ENCODE results near the gene TPRG1L.

The TPRG1L gene

DNA sequence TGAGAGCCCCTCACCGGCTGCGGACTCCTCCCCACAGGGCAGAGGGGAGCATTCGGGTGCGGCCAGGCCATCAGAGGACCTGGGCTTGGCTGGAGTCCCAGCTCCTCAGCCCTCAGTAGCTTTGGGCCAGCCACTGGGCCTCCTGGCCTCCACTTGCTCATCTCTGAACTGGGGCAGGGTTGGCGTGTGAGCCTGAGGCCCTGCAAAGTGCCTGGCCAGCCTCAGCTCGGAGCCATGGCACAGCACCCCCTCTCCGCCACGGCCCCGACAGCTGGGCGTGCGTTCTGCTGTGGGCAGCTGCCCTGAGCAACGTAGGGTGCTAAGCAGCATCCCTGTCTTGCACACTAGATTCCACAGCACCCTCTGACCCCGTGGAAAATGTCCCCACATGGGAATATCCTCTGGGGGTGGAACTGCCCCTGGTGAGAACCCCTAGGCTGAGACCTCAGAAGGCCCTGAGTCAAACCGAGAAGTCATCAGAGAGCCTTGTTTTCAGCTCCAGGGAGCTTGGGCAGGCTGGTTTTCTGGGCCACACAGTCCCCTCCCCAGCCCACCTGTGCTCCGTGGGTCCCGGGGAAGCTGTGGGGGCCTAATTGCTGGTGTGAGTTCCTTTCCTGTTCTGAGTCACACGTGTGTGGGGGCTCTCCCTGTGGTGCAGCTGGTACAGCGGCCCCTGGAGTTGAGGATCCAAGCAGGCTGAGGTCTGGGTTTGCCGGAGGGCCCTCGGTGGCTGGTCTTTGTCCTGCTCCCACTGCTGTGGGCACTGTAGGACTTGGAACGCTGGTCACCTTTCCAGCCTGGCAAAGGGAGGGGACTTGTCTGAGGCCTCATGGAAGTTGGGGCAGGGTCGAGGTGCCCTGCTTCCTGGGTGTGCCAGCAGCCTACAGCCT is 52.0 kb downstream of the TPRG1L start:
- in situ Hi-C loops (cut with MboI; ENCODE audit: low sequenced_read_pairs): no loop called here

DNA sequence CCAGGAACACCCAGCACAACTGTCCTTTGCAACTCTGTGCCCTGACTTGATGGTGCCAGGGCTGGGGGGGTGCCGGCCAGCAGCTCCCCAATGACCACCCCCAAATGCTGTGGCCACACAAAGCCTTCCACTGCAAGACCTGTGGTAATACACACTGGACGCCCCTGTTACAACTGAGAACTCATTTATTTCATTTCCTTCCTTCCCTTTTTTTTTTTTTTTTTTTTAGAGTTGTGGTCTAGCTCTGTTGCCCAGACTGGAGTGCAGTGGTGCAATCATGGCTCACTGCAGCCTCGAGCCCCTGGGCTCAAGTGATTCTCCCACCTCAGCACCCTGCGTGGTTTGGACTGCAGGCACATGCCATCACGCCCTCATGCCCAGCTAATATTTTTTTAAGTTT is 52.7 kb downstream of the TPRG1L start:
- in situ Hi-C loops (cut with MboI; ENCODE audit: low sequenced_read_pairs): no loop called here

DNA sequence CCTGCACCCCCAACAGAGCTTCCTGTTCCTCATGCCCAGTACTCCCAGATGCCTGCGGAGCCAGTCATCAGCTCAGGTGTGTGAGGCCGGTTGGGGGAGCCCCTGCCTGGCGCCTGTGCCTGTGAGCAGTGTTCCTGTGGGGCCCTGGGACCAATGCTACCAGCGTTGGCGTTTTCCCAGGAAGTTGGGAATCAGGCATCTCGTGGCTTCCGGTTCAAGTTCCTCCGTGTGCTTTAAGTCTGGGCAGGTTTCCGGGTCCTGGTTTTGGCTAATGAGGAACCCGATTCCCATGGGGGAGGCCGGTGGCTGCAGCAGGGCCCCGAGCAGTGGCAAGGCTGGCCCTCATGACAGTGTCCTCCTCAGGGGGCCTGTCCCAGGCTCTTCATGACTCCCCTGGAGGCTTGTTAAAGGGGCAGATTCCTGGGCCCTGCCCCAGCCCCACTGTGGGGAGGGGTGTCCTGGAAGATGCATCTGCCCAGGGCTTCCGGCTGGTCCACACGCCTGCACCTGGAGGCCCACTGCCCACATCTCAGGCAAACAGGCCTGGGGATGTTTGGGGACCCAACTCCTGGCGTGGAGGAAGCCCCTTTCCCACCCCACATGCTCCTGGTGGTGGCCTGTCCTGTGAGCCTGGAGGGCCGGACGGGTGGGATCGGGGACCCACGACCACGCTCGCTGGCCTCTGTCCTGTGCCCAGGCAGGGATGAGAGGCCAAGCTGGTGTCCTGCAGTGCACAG is 53.7 kb downstream of the TPRG1L start:
- in situ Hi-C loops (cut with MboI; ENCODE audit: low sequenced_read_pairs): no loop called here

DNA sequence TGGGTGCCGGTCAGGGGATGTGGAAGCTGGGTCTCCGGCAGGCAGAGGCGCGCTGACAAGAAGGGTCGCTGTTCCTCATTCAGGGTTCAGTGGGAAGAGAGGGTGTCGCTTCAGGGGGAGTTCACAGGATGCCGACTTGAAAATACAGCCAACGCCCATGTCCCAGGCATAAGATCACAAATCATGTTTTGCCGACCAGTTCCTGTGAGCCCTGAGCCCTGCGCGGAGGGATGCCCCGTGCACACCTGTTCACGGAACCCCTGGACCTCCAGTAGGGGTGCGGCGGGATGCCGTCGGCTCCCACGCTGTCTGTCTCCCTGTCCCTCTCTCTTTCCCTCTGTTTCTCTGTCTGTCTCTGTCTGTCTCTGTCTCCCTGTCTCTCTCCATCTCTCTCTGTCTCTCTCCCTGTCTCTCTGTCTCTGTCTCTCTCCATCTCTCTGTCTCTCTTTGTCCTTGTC is 54.3 kb downstream of the TPRG1L start:
- in situ Hi-C loops (cut with MboI; ENCODE audit: low sequenced_read_pairs): no loop called here
